GM20000 (cell line): Measurements from ENCODE around the gene POU2F3.

Experiments
- DNase-seq: peaks from one replicate; pipeline ENCODE4 v3.0.0; 2012; ENCODE audit warnings: low spot score
- TF ChIP-seq, protein P1 (sequence below): IDR thresholded peaks from 2 replicates; pipeline ENCODE4 v1.5.1; 2012; ENCODE audit warnings: mild to moderate bottlenecking, control low read depth; ENCODE audit errors: extremely low read depth, missing control alignments

The POU2F3 gene

GRCh38 chr11:120197251-120197891 lies 42.6 kb upstream of the POU2F3 start:
- TF ChIP-seq, protein P1, sequence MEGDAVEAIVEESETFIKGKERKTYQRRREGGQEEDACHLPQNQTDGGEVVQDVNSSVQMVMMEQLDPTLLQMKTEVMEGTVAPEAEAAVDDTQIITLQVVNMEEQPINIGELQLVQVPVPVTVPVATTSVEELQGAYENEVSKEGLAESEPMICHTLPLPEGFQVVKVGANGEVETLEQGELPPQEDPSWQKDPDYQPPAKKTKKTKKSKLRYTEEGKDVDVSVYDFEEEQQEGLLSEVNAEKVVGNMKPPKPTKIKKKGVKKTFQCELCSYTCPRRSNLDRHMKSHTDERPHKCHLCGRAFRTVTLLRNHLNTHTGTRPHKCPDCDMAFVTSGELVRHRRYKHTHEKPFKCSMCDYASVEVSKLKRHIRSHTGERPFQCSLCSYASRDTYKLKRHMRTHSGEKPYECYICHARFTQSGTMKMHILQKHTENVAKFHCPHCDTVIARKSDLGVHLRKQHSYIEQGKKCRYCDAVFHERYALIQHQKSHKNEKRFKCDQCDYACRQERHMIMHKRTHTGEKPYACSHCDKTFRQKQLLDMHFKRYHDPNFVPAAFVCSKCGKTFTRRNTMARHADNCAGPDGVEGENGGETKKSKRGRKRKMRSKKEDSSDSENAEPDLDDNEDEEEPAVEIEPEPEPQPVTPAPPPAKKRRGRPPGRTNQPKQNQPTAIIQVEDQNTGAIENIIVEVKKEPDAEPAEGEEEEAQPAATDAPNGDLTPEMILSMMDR = no peak
- no peak for DNase-seq

GRCh38 chr11:120197977-120198376 lies 42.0 kb upstream of the POU2F3 start:
- no peak for DNase-seq
- TF ChIP-seq, protein P1 = no peak

DNA sequence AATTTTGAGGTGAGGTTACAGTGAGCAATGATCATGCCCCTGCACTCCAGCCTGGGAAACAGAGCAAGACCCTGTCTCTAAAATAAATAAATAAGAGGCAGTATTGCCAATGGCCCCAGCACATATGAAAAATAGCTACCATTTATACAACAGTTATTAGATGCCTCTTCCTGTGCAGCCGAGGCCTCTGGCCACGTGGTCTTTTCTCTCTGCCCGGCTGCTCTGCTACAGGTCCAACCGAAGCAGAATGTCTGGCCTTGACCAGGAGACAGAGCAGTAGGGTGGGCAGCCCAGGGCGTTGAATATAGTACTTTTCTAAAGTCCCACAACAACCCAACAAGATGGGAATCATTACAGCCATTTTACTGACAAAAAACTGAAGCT lies 41.5 kb upstream of the POU2F3 start:
- TF ChIP-seq, protein P1 = no peak
- no peak for DNase-seq

DNA sequence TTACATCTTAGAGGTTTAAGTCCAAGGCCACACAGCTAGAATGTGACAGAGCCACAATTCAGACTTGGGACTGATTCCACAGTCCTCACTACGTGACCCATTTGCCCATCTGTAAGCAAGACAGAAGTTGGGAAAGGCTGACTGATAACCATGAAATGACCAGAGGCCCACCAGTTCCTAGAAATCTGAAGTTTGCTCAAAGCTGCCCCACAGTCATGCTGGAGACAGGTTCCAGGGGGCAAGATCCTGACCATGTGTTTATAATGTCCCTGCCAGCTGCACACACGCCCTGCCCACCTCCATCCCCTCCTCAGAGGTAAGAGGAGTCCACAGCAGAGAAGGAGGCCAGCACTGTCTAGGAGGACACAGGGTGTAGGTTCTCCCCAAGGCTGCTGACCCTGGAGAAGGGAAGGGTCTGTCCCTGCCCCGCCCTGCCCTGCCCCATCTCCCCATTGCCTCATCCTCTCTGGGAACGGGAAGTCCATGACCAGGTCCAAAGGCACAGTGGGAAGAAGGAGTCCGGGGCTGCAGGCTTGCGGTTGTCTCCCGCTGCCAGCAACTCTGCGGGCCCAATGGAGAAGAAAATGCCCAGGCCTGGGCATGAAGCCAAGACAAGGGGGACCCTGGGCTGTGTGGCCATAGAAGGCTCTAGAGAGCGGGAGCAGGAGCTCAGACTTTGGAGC lies 41.0 kb upstream of the POU2F3 start:
- DNase-seq = no peak
- TF ChIP-seq, protein P1 = no peak

DNA sequence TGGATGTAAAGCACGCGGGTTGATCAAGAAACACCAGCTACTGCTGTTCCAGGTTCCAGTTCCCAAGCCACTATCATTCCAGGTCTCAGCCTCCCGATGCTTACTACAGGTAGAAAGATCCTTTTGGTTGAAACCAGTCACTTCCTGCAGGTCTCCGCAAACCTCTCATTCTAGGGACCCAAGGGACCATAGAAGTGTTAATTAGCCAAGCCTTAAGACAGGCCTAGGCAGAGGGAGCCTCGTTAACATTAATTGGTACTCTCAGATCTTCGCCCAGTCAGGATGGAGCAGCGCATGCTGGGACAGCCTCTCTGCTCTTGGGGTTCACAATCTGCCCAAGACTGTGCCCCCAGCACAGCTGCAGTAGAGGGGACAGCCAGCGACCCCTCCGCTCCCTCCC lies 40.3 kb upstream of the POU2F3 start:
- DNase-seq = no peak
- TF ChIP-seq, protein P1 = no peak

GRCh38 chr11:120200677-120201076 lies 39.3 kb upstream of the POU2F3 start:
- DNase-seq = no peak
- TF ChIP-seq, protein P1 = no peak

DNA sequence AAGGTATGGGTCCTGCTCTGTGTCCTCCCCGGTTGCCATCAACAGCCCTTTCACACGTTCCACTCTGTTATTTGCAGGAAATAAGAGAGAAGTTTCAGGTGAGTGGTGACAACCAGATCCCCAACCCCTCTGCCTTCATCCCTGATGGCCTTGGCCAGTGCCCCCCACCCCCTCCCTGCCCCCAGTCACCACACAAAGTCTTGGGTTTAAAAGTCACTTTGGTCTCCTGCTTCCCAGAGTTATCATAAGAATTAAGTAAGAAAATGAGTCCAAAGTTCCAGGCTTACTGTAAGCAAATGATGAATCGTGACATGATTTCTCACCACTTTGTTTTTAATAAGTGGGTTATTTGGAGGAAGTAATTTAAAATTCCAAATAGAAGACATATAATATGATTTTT lies 38.3 kb upstream of the POU2F3 start:
- no peak for DNase-seq
- TF ChIP-seq, protein P1 = no peak
